OCI-LY1 (cell line): Measurements from ENCODE around the gene PGC.

Experiments used
- CTCF ChIP-seq: fragments of 200-600 bp; sonication (generic), shearing (Covaris generic); IDR thresholded peaks from 2 replicates; pipeline ENCODE4 v1.5.1; 2017; ENCODE audit warnings: mild to moderate bottlenecking, antibody characterized with exemption, low read length, moderate library complexity, mixed read lengths
- EZH2 ChIP-seq: fragments of 200-600 bp; sonication (generic), shearing (Covaris generic); IDR thresholded peaks from 2 replicates; pipeline ENCODE4 v1.8.0; 2017; ENCODE audit warnings: borderline replicate concordance, mixed run types, mild to moderate bottlenecking, antibody characterized with exemption, low read length, moderate library complexity, mixed read lengths

GRCh38 chr6:41728954-41729353 is 18.2 kb downstream of the PGC start:
- no peak for TF ChIP-seq CTCF
- no peak for TF ChIP-seq EZH2
